ENCODE measurements around the gene MBP.

Gene MBP

GRCh38 chr18:77144451-77145118 is 12.0 kb upstream of the MBP start:
- TF ChIP-seq CTCF (conservative IDR thresholded peaks at IDR 0.05; ENCODE audit: low read depth, low read length), result no peak
- DNase-seq (ENCODE audit: low read depth), result no peak
- no peak overlapping the region for H3K4me3 ChIP-seq (ENCODE audit: low read length)

DNA sequence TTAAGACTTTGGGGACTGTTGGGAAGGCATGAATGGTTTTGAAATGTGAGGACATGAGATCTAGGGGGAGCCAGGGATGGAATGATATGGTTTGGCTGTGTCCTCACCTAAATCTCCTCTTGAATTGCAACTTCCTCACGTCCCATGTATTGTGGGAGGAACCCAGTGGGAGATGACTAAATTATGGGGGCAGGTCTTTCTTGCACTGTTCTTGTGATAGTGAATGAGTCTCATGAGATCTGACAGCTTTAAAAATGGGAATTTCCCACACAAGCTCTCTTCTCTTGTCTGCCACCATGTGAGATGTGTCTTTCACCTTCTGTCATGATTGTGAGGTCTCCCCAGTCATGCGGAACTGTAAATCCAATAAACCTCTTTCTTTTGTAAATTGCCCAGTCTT is 11.5 kb upstream of the MBP start:
- no peak for DNase-seq (ENCODE audit: low read depth)
- TF ChIP-seq CTCF (conservative IDR thresholded peaks at IDR 0.05; ENCODE audit: low read depth, low read length), result no peak
- no peak overlapping the region for H3K4me3 ChIP-seq (ENCODE audit: low read length)

GRCh38 chr18:77143196-77143595 is 10.6 kb upstream of the MBP start:
- no peak overlapping the region for H3K4me3 ChIP-seq (ENCODE audit: low read length)
- no peak for DNase-seq (ENCODE audit: low read depth)
- no peak for TF ChIP-seq CTCF (conservative IDR thresholded peaks at IDR 0.05; ENCODE audit: low read depth, low read length)

GRCh38 chr18:77141401-77142118 is 9.0 kb upstream of the MBP start:
- TF ChIP-seq CTCF (conservative IDR thresholded peaks at IDR 0.05; ENCODE audit: low read depth, low read length), result peak; percentile 10
- no peak for DNase-seq (ENCODE audit: low read depth)
- H3K4me3 ChIP-seq (ENCODE audit: low read length), result no peak overlapping the region

GRCh38 chr18:77140439-77141109 is 8.0 kb upstream of the MBP start:
- no peak overlapping the region for H3K4me3 ChIP-seq (ENCODE audit: low read length)
- no peak for DNase-seq (ENCODE audit: low read depth)

GRCh38 chr18:77140030-77140429 is 7.4 kb upstream of the MBP start:
- no peak for DNase-seq (ENCODE audit: low read depth)
- no peak for TF ChIP-seq CTCF (conservative IDR thresholded peaks at IDR 0.05; ENCODE audit: low read depth, low read length)
- H3K4me3 ChIP-seq (ENCODE audit: low read length), result no peak overlapping the region

More at GRCh38 chr18:77140439-77141109, 8.0 kb upstream of the MBP start:
- TF ChIP-seq CTCF (conservative IDR thresholded peaks at IDR 0.05; ENCODE audit: low read depth, low read length), result no peak
